H1 (cell line): Measurements from ENCODE around the gene LCE1D. TPM values are rescaled to one million over a fixed set of nuclear protein-coding genes. Genes with fewer than 3 reads are reported as not detected.

ENCODE experiments used
- CTCF ChIA-PET: fragments of 300-600 bp; sonication (Branson Sonifier 250); formaldehyde crosslinking; loops from one replicate; lab custom pipeline; 2021; ENCODE audit not compliant: partially characterized antibody; lab: Charles Lee
- POLR2A ChIA-PET: fragments of 300-600 bp; sonication (Branson Sonifier 250); formaldehyde crosslinking; loops from one replicate; lab custom pipeline; 2021; ENCODE audit warnings: inconsistent platforms; ENCODE audit not compliant: partially characterized antibody; lab: Charles Lee
- DNase-seq, 2 experiments: peaks; one replicate each; pipeline versions ENCODE4 v3.0.0 to v3.0.0-alpha.2; 2010 to 2022; ENCODE audit warnings: low spot score in 2 of 2, low read depth in 1 of 2, mixed read lengths in 1 of 2
- FAIRE-seq: peaks from 2 replicates; lab custom pipeline; 2011; peaks lifted over from hg19 to GRCh38; lab: Jason Lieb, UNC
- H2AFZ ChIP-seq: 2 replicates; pipeline ENCODE4 v1.8.1; 2012; ENCODE audit warnings: low read length, inconsistent platforms
- H2AK5ac ChIP-seq: 2 replicates; pipeline ENCODE4 v1.6.1; 2013; ENCODE audit warnings: low read depth, low read length
- H2BK120ac ChIP-seq: replicated peaks from 2 replicates; pipeline ENCODE3; 2013; ENCODE audit warnings: low read depth, low read length, inconsistent platforms
- H2BK12ac ChIP-seq: 2 replicates; pipeline ENCODE4 v1.6.1; 2013; ENCODE audit warnings: low read depth, low read length
- H2BK15ac ChIP-seq: 2 replicates; pipeline ENCODE4 v1.6.1; 2013; ENCODE audit warnings: low read length
- H2BK20ac ChIP-seq: 2 replicates; pipeline ENCODE4 v1.6.1; 2013; ENCODE audit warnings: low read length
- H2BK5ac ChIP-seq: 2 replicates; pipeline ENCODE4 v1.6.1; 2013; ENCODE audit warnings: low read depth, low read length
- H3K14ac ChIP-seq: 2 replicates; pipeline ENCODE4 v1.6.1; 2013; ENCODE audit warnings: inconsistent platforms; ENCODE audit not compliant: insufficient read length
- H3K18ac ChIP-seq: 2 replicates; pipeline ENCODE4 v1.6.1; 2013; ENCODE audit warnings: low read length; ENCODE audit errors: extremely low read depth
- H3K23ac ChIP-seq: 2 replicates; pipeline ENCODE4 v1.6.1; 2013; ENCODE audit warnings: inconsistent platforms; ENCODE audit not compliant: insufficient read length
- H3K23me2 ChIP-seq: 2 replicates; pipeline ENCODE4 v1.6.1; 2013; ENCODE audit warnings: low read depth, low read length
- H3K27ac ChIP-seq: 2 replicates; pipeline ENCODE4 v1.6.1; 2011; ENCODE audit warnings: low read depth, low read length, inconsistent platforms
- H3K27me3 ChIP-seq, 4 experiments: replicated peaks in 1 of 4; 1 replicate in 1 of 4; 2 replicates in 3 of 4; pipeline versions ENCODE4 v1.6.1 to v1.8.1; 2011 to 2013; ENCODE audit warnings: low read length in 3 of 4, mild to moderate bottlenecking in 3 of 4, inconsistent platforms in 2 of 4, mixed read lengths in 2 of 4, moderate library complexity in 1 of 4; ENCODE audit not compliant: control insufficient read depth in 3 of 4, insufficient read depth in 3 of 4; ENCODE audit errors: extremely low read depth in 1 of 4
- H3K36me3 ChIP-seq, 4 experiments: 2 replicates each; pipeline versions ENCODE4 v1.6.1 to v1.8.1; 2011 to 2013; ENCODE audit warnings: mild to moderate bottlenecking in 4 of 4, low read length in 3 of 4, moderate library complexity in 2 of 4, control low read depth in 1 of 4, inconsistent platforms in 1 of 4; ENCODE audit not compliant: insufficient read depth in 4 of 4, control insufficient read depth in 2 of 4
- H3K4ac ChIP-seq: replicated peaks from 2 replicates; pipeline ENCODE3; 2013; ENCODE audit warnings: low read length, low read depth, mixed read lengths, inconsistent platforms; ENCODE audit not compliant: insufficient read length
- H3K4me1 ChIP-seq, 4 experiments: replicated peaks in 1 of 4; 1 replicate in 1 of 4; 2 replicates in 3 of 4; pipeline versions ENCODE4 v1.6.1 to v1.8.1; 2011 to 2013; ENCODE audit warnings: low read length in 3 of 4, inconsistent platforms in 2 of 4, mixed read lengths in 1 of 4; ENCODE audit not compliant: insufficient read depth in 4 of 4, control insufficient read depth in 3 of 4
- H3K4me2 ChIP-seq, 2 experiments: 2 replicates each; pipeline versions ENCODE4 v1.6.1 to v1.8.1; 2011 to 2013; ENCODE audit warnings: low read depth in 2 of 2, low read length in 2 of 2, control low read depth in 1 of 2, inconsistent platforms in 1 of 2, mild to moderate bottlenecking in 1 of 2; ENCODE audit not compliant: insufficient read depth in 1 of 2
- H3K4me3 ChIP-seq, 4 experiments: fragments of 200-600, 300-600 bp in 1 of 4; sonication (generic), shearing (Covaris generic), sonication (Bioruptor Twin) in 1 of 4; 2 replicates each; pipeline versions ENCODE4 v1.5.1 to v1.8.1; 2011 to 2016; ENCODE audit warnings: low read length in 4 of 4, low read depth in 3 of 4, control low read depth in 2 of 4, inconsistent platforms in 2 of 4, mild to moderate bottlenecking in 2 of 4, mixed read lengths in 1 of 4, moderate library complexity in 1 of 4; ENCODE audit not compliant: insufficient read depth in 2 of 4; ENCODE audit errors: extremely low read depth in 1 of 4
- H3K56ac ChIP-seq: replicated peaks from 2 replicates; pipeline ENCODE3; 2013; ENCODE audit warnings: low read depth, mild to moderate bottlenecking, mixed read lengths, low read length, inconsistent platforms; ENCODE audit not compliant: insufficient read length
- H3K79me1 ChIP-seq: 2 replicates; pipeline ENCODE4 v1.6.1; 2013; ENCODE audit warnings: low read depth, low read length, control low read depth
- H3K79me2 ChIP-seq, 2 experiments: 2 replicates each; pipeline versions ENCODE4 v1.6.1 to v1.8.1; 2012 to 2013; ENCODE audit warnings: low read length in 2 of 2, mild to moderate bottlenecking in 2 of 2, inconsistent platforms in 1 of 2; ENCODE audit not compliant: insufficient read depth in 2 of 2, control insufficient read depth in 1 of 2
- H3K9ac ChIP-seq, 4 experiments: replicated peaks in 1 of 4; 1 replicate in 1 of 4; 2 replicates in 3 of 4; pipeline versions ENCODE4 v1.6.1 to v1.8.1; 2011 to 2013; ENCODE audit warnings: low read depth in 3 of 4, low read length in 3 of 4, control low read depth in 2 of 4, mild to moderate bottlenecking in 2 of 4, moderate library complexity in 2 of 4, inconsistent platforms in 1 of 4; ENCODE audit errors: extremely low read depth in 1 of 4
- H3K9me3 ChIP-seq, 2 experiments: 2 replicates each; pipeline versions ENCODE4 v1.6.1 to v1.8.1; 2012 to 2013; ENCODE audit warnings: mild to moderate bottlenecking in 2 of 2, moderate library complexity in 2 of 2, control low read depth in 1 of 2, inconsistent platforms in 1 of 2, low read depth in 1 of 2, low read length in 1 of 2, mixed read lengths in 1 of 2; ENCODE audit not compliant: insufficient read depth in 2 of 2
- H4K20me1 ChIP-seq, 2 experiments: replicated peaks in 1 of 2; 2 replicates each; pipeline versions ENCODE3 to v1.8.1; 2011 to 2013; ENCODE audit warnings: inconsistent platforms in 2 of 2, low read length in 2 of 2, mild to moderate bottlenecking in 1 of 2; ENCODE audit not compliant: insufficient read depth in 2 of 2, control insufficient read depth in 1 of 2
- H4K5ac ChIP-seq: 2 replicates; pipeline ENCODE4 v1.6.1; 2013; ENCODE audit warnings: low read length, low read depth, mixed read lengths, inconsistent platforms; ENCODE audit not compliant: insufficient read length
- H4K8ac ChIP-seq: 2 replicates; pipeline ENCODE4 v1.8.0; 2013; ENCODE audit warnings: mild to moderate bottlenecking, moderate library complexity, low read length, inconsistent platforms; ENCODE audit not compliant: insufficient read depth; ENCODE audit errors: extremely low read depth
- H4K91ac ChIP-seq: replicated peaks from 2 replicates; pipeline ENCODE3; 2013; ENCODE audit warnings: low read length, mixed read lengths, inconsistent platforms; ENCODE audit not compliant: insufficient read length
- EGR1 ChIP-seq: IDR thresholded peaks from 2 replicates; pipeline ENCODE4 v1.6.1; 2011; ENCODE audit warnings: low read depth, low read length, borderline replicate concordance
- PHF8 ChIP-seq: fragments of 200-600 bp; sonication (generic); conservative IDR thresholded peaks from 2 replicates; pipeline ENCODE4 v1.7.1; 2012; ENCODE audit warnings: low read depth, mild to moderate bottlenecking, inconsistent platforms, low read length, moderate library complexity
- TEAD4 ChIP-seq: IDR thresholded peaks from 2 replicates; pipeline ENCODE4 v1.6.1; 2012; ENCODE audit warnings: low read depth, low read length, inconsistent platforms, mixed read lengths
- WGBS, 2 experiments: shearing (Covaris generic) in 1 of 2; methylation state at CpG; one replicate each; pipeline versions ENCODE4 v1.1.6 to v1.1.7; 2013 to 2015; ENCODE audit warnings: low lambda C conversion rate in 2 of 2, mixed read lengths in 2 of 2, inconsistent platforms in 1 of 2, low coverage in 1 of 2, missing lambda C conversion rate in 1 of 2; ENCODE audit not compliant: insufficient replicate concordance in 2 of 2, insufficient coverage in 1 of 2, insufficient read length in 1 of 2; ENCODE audit errors: extremely low coverage in 1 of 2, missing lambda C conversion rate in 1 of 2; 5-methylcytosine and 5-hydroxymethylcytosine counted together
- long read RNA-seq, 2 experiments: library from RNA in 1 of 2; library from capped mRNA in 1 of 2; stranded (forward); transcript quantifications; one replicate each; pipeline ENCODE4 v2.0.0, GENCODE V29; 2021; ENCODE audit warnings: inconsistent platforms in 1 of 2
- polyA minus RNA-seq, 3 experiments: library from RNA; depleted of rRNA, polyadenylated mRNA; stranded (reverse); fragments of >200 nt; gene quantifications; 1 replicate in 2 of 3; 2 replicates in 1 of 3; pipeline ENCODE4 v1.2.3, GENCODE V29; 2011
- polyA plus RNA-seq, 7 experiments: library from polyadenylated mRNA; depleted of rRNA in 3 of 7; stranded (reverse) in 5 of 7; unstranded in 2 of 7; fragments of >200 nt in 5 of 7; fragments of 200-250 nt in 2 of 7; gene quantifications; 1 replicate in 5 of 7; 2 replicates in 1 of 7; 4 replicates in 1 of 7; pipeline versions ENCODE4 v1.2.1 to v1.2.3, GENCODE V29; 2011 to 2013; ENCODE audit warnings: missing spikeins in 2 of 7, mixed read lengths in 2 of 7
- total RNA-seq: library from RNA; stranded (reverse); fragmentation: NEBNext Ultra II Directional; extraction: Animal tissue kit (Norgen Biotek cat#: 25700); gene quantifications from 2 replicates; pipeline ENCODE4 v1.2.1, GENCODE V29; 2021

The LCE1D gene, protein sequence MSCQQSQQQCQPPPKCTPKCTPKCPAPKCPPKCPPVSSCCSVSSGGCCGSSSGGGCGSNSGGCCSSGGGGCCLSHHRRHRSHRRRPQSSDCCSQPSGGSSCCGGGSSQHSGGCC
- total RNA-seq = not detected in 2 replicates
- not detected in 2 replicates for polyA plus RNA-seq (2011; rRNA removed)
- polyA plus RNA-seq (2011; cell fraction: cytosol; rRNA removed) = not detected
- polyA plus RNA-seq (2011; cell fraction: nucleus; rRNA removed) = not detected
- not detected in 4 replicates for polyA plus RNA-seq (2012, experiment 1 of 2)
- not detected for polyA plus RNA-seq (2012, experiment 2 of 2)
- not detected for polyA plus RNA-seq (2013, experiment 1 of 2)
- not detected for polyA plus RNA-seq (2013, experiment 2 of 2)
- polyA minus RNA-seq (2011; rRNA and poly(A)+ RNA removed) = not detected in 2 replicates
- not detected for polyA minus RNA-seq (2011; cell fraction: cytosol; rRNA and poly(A)+ RNA removed)
- polyA minus RNA-seq (2011; cell fraction: nucleus; rRNA and poly(A)+ RNA removed) = not detected
- long read RNA-seq, experiment 1 = 0 reads
- long read RNA-seq, experiment 2 = 0 reads

DNA sequence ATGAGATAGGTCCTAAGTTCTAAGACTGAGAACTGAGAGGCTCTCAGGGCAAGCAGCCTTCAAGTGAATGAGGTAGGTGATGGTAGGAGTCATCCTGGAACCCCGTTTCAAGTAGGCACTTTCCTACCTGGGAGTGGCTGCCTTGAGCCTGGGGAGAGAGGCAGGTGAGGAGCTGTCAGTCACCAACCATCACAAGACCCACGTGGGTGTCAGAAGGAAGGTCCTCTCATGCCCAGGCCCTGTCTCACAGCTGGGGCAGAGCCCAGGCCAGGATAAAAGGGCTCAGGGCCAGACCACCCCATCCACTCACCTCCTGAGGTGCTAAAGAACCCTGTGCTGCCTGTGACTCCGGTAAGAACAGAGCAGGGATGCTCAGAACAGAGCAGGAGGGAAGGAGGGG, at the start of gene LCE1D:
LCE1D (plus strand) TSS at position 301 of the 400 bp plus-strand sequence. CDS start 1,074 bp downstream, outside the sequence.
- ChIA-PET CTCF (interaction anchor here (0.6 kb wide), 1 partner anchor 424 kb away, joined by 3 read pairs; no protein-coding TSS in a partner anchor), POLR2A (no interaction called here)
- no CpG with 5 or more reads among the region's 3 CpGs for WGBS, 2 experiments

More for the DNA sequence above, at the start of gene LCE1D:
- no peak within 1 kb of the TSS for H2AFZ ChIP-seq
- no peaks in the 10 kb centered on the region for H4K20me1 ChIP-seq
- H4K91ac ChIP-seq = no peak within 1 kb of the TSS
- no peak within 1 kb of the TSS for H3K27ac ChIP-seq
- FAIRE-seq = no peak
- no peak within 1 kb of the TSS for H2BK15ac ChIP-seq
- DNase-seq = no peak
- H3K36me3 ChIP-seq = no peaks in the 10 kb centered on the region
- H3K23ac ChIP-seq = no peak within 1 kb of the TSS
- no peaks in the 10 kb centered on the region for H3K4me1 ChIP-seq
- no peak within 1 kb of the TSS for H4K5ac ChIP-seq
- H3K9me3 ChIP-seq = peaks cover 25 to 47% of the 10 kb centered on the region in 2 experiments
- H3K4me2 ChIP-seq = no peak within 1 kb of the TSS
- H4K8ac ChIP-seq = no peak within 1 kb of the TSS
- no peak within 1 kb of the TSS for H3K14ac ChIP-seq
- no peak within 1 kb of the TSS for H2BK5ac ChIP-seq
- no peak within 1 kb of the TSS for H3K18ac ChIP-seq
- no peak within 1 kb of the TSS for H2BK20ac ChIP-seq
- TF ChIP-seq TEAD4 (no peak), PHF8 (no peak), EGR1 (no peak)
- no peak within 1 kb of the TSS for H3K4ac ChIP-seq
- no peaks in the 10 kb centered on the region for H3K79me2 ChIP-seq
- H3K79me1 ChIP-seq = no peaks in the 10 kb centered on the region
- H3K56ac ChIP-seq = no peak within 1 kb of the TSS
- no peak within 1 kb of the TSS for H3K9ac ChIP-seq
- no peaks in the 10 kb centered on the region for H3K23me2 ChIP-seq
- no peak within 1 kb of the TSS for H2BK12ac ChIP-seq
- no peak within 1 kb of the TSS for H2AK5ac ChIP-seq
- no peak within 1 kb of the TSS for H2BK120ac ChIP-seq
- H3K27me3 ChIP-seq = no peaks in the 10 kb centered on the region
- H3K4me3 ChIP-seq = no peak within 1 kb of the TSS
